Liver (tissue), 9 donors: ENCODE data around the gene IRX6. TPM values are rescaled to one million over a fixed set of nuclear protein-coding genes. Genes with fewer than 3 reads are reported as not detected.

Source experiments
- DNase-seq: peaks from one replicate; pipeline ENCODE4 v3.0.0-alpha.2; 2017; ENCODE audit warnings: low spot score
- H3K27ac ChIP-seq, 2 donors: one replicate each; pipeline ENCODE4 v1.7.0; 2013; ENCODE audit warnings: inconsistent platforms in 2 of 2, low read length in 2 of 2, control low read depth in 1 of 2, low read depth in 1 of 2, mild to moderate bottlenecking in 1 of 2
- H3K27me3 ChIP-seq, 4 donors: one replicate each; pipeline versions ENCODE4 v1.6.1 to v1.7.0; 2013; ENCODE audit warnings: low read length in 3 of 4, inconsistent platforms in 1 of 4, mild to moderate bottlenecking in 1 of 4, moderate library complexity in 1 of 4; ENCODE audit not compliant: control insufficient read depth in 4 of 4, insufficient read depth in 4 of 4
- H3K36me3 ChIP-seq, 4 donors: one replicate each; pipeline versions ENCODE4 v1.6.1 to v1.7.0; 2013; ENCODE audit warnings: low read length in 3 of 4, mild to moderate bottlenecking in 3 of 4, low read depth in 1 of 4, moderate library complexity in 1 of 4; ENCODE audit not compliant: control insufficient read depth in 4 of 4, insufficient read depth in 3 of 4
- H3K4me1 ChIP-seq, 4 donors: one replicate each; pipeline versions ENCODE4 v1.6.1 to v1.7.0; 2013; ENCODE audit warnings: low read length in 3 of 4, mild to moderate bottlenecking in 3 of 4, moderate library complexity in 1 of 4; ENCODE audit not compliant: control insufficient read depth in 4 of 4, insufficient read depth in 4 of 4
- H3K4me3 ChIP-seq, 3 donors: one replicate each; pipeline versions ENCODE4 v1.6.1 to v1.7.0; 2013; ENCODE audit warnings: low read length in 3 of 3, control low read depth in 1 of 3, low read depth in 1 of 3, mild to moderate bottlenecking in 1 of 3
- H3K9ac ChIP-seq, 2 donors: one replicate each; pipeline ENCODE4 v1.7.0; 2013; ENCODE audit warnings: low read length in 2 of 2, mild to moderate bottlenecking in 2 of 2, moderate library complexity in 2 of 2, control low read depth in 1 of 2, low read depth in 1 of 2
- H3K9me3 ChIP-seq, 4 donors: one replicate each; pipeline versions ENCODE4 v1.6.1 to v1.7.0; 2013; ENCODE audit warnings: low read length in 3 of 4; ENCODE audit not compliant: control insufficient read depth in 4 of 4
- FOXA1 ChIP-seq: IDR thresholded peaks from 2 replicates; pipeline ENCODE4 v1.6.1; 2016; ENCODE audit warnings: antibody characterized with exemption
- FOXA2 ChIP-seq: IDR thresholded peaks from 2 replicates; pipeline ENCODE4 v1.6.1; 2016; ENCODE audit warnings: antibody characterized with exemption
- GABPA ChIP-seq, 2 donors: IDR thresholded peaks in 1 of 2; conservative IDR thresholded peaks in 1 of 2; 2 replicates each; pipeline ENCODE4 v1.6.1; 2016; ENCODE audit warnings: antibody characterized with exemption in 2 of 2, mild to moderate bottlenecking in 1 of 2, moderate library complexity in 1 of 2
- HNF4A ChIP-seq, 2 donors: conservative IDR thresholded peaks; 2 replicates each; pipeline ENCODE4 v1.6.1; 2016; ENCODE audit warnings: antibody characterized with exemption in 2 of 2, mild to moderate bottlenecking in 2 of 2
- HNF4G ChIP-seq: IDR thresholded peaks from 2 replicates; pipeline ENCODE4 v1.6.1; 2016; ENCODE audit warnings: antibody characterized with exemption
- JUND ChIP-seq, 2 donors: IDR thresholded peaks; 2 replicates each; pipeline ENCODE4 v1.6.1; 2016; ENCODE audit warnings: antibody characterized with exemption in 2 of 2
- NR2F2 ChIP-seq: IDR thresholded peaks from 2 replicates; pipeline ENCODE4 v1.6.1; 2016; ENCODE audit warnings: antibody characterized with exemption
- RAD21 ChIP-seq, 2 donors: IDR thresholded peaks; 2 replicates each; pipeline ENCODE4 v1.6.1; 2016; ENCODE audit warnings: antibody characterized with exemption in 2 of 2, mild to moderate bottlenecking in 2 of 2
- RXRA ChIP-seq, 2 donors: IDR thresholded peaks; 2 replicates each; pipeline ENCODE4 v1.6.1; 2017 to 2018; ENCODE audit warnings: antibody characterized with exemption in 2 of 2, mild to moderate bottlenecking in 1 of 2
- SP1 ChIP-seq: IDR thresholded peaks from 2 replicates; pipeline ENCODE4 v1.6.1; 2018; ENCODE audit warnings: antibody characterized with exemption, mild to moderate bottlenecking
- TAF1 ChIP-seq: conservative IDR thresholded peaks from 2 replicates; pipeline ENCODE4 v1.6.1; 2016; ENCODE audit warnings: antibody characterized with exemption, mild to moderate bottlenecking
- YY1 ChIP-seq: IDR thresholded peaks from 2 replicates; pipeline ENCODE4 v1.6.1; 2016; ENCODE audit warnings: antibody characterized with exemption, mild to moderate bottlenecking
- WGBS: extraction: QIAGEN DNeasy Blood & Tissue Kit; methylation state at CpG from one replicate; pipeline ENCODE4 v1.1.7; 2013; 5-methylcytosine and 5-hydroxymethylcytosine counted together
- polyA plus RNA-seq, 2 donors: library from polyadenylated mRNA; stranded (reverse) in 1 of 2; unstranded in 1 of 2; fragments of 200-250 nt in 1 of 2; fragments of >200 nt in 1 of 2; fragmentation: Nextera tagmentation in 1 of 2; extraction: Ambion mirVana in 1 of 2; gene quantifications; one replicate each; pipeline versions ENCODE4 v1.2.1 to v1.2.3, GENCODE V29; 2013 to 2015
- total RNA-seq, 2 donors: library from RNA; depleted of rRNA; stranded (reverse); fragments of >200 nt; gene quantifications; one replicate each; pipeline ENCODE4 v1.2.3, GENCODE V29; 2014
- TF ChIP-seq, protein P1 (sequence below): IDR thresholded peaks from 2 replicates; pipeline ENCODE4 v1.6.1; 2016; ENCODE audit warnings: antibody characterized with exemption
- TF ChIP-seq, protein P2 (sequence below): IDR thresholded peaks from 2 replicates; pipeline ENCODE4 v1.6.1; 2016; ENCODE audit warnings: antibody characterized with exemption, mild to moderate bottlenecking
- TF ChIP-seq, protein P3 (sequence below): IDR thresholded peaks from 2 replicates; pipeline ENCODE4 v1.6.1; 2016; ENCODE audit warnings: antibody characterized with exemption
- TF ChIP-seq, protein P4 (sequence below): IDR thresholded peaks from 2 replicates; pipeline ENCODE4 v1.6.1; 2016; ENCODE audit warnings: antibody characterized with exemption
- TF ChIP-seq, protein P5 (sequence below): fragments of 150-350 bp; IDR thresholded peaks from 2 replicates; pipeline ENCODE4 v1.5.1; 2017; ENCODE audit warnings: improper control_type of control experiment, low read depth, low read length; ENCODE audit not compliant: missing input control
- donor health status: healthy.
- donor health status: healthy.
- donor health status: healthy.
- donor health status: healthy.
- donor health status: healthy.

Gene IRX6
- total and polyA plus RNA-seq, 4 donors: not detected

DNA sequence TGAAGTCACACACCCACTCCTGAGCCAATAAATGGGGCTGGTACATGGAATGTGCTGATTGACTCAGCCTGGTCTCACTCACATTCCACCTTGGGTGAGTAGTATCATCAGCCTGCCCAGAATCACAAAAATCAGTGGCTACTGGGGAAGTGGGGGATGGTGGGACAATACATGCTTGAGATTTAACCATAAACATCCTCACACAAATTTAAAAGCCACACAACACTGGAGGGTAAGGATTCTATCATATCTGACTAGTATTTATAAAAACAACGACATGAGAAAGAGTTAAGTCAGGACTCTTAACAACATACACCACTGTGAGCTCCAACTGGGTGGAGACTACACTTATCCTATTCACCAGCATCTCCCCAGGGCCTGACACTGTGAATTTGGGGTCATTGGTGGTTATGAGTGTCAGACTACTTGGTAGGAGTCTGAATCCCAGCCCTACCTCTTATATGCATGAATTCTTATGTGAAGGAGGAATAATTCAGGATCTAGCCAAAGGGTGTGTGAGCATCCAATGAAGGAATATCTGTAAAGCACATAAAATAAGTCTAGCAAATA is 26.0 kb upstream of the IRX6 start:
- Histone ChIP-seq H3K4me1 (no peaks in the 10 kb centered on the region), H3K27me3 (peaks cover 0 to 12% (median 0%) of the 10 kb centered on the region in 4 donors), H3K9ac (no peak overlapping the region), H3K4me3 (no peak overlapping the region), H3K36me3 (no peaks in the 10 kb centered on the region), H3K27ac (no peak overlapping the region), H3K9me3 (no peaks in the 10 kb centered on the region)
- no peak for TF ChIP-seq YY1
- no peak for TF ChIP-seq RXRA (IDR thresholded peaks at IDR 0.05)
- TF ChIP-seq FOXA2: no peak
- TF ChIP-seq, protein P1, sequence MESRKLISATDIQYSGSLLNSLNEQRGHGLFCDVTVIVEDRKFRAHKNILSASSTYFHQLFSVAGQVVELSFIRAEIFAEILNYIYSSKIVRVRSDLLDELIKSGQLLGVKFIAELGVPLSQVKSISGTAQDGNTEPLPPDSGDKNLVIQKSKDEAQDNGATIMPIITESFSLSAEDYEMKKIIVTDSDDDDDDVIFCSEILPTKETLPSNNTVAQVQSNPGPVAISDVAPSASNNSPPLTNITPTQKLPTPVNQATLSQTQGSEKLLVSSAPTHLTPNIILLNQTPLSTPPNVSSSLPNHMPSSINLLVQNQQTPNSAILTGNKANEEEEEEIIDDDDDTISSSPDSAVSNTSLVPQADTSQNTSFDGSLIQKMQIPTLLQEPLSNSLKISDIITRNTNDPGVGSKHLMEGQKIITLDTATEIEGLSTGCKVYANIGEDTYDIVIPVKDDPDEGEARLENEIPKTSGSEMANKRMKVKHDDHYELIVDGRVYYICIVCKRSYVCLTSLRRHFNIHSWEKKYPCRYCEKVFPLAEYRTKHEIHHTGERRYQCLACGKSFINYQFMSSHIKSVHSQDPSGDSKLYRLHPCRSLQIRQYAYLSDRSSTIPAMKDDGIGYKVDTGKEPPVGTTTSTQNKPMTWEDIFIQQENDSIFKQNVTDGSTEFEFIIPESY: no peak
- TF ChIP-seq RAD21 (IDR thresholded peaks at IDR 0.05): no peak
- TF ChIP-seq GABPA (IDR thresholded peaks at IDR 0.05 in 1 of 2, conservative IDR thresholded peaks at IDR 0.05 in 1 of 2): no peak
- no peak for TF ChIP-seq FOXA1
- TF ChIP-seq HNF4G: no peak
- WGBS: 79% methylated on average over 1 of the region's 1 CpG
- DNase-seq: no peak

DNA sequence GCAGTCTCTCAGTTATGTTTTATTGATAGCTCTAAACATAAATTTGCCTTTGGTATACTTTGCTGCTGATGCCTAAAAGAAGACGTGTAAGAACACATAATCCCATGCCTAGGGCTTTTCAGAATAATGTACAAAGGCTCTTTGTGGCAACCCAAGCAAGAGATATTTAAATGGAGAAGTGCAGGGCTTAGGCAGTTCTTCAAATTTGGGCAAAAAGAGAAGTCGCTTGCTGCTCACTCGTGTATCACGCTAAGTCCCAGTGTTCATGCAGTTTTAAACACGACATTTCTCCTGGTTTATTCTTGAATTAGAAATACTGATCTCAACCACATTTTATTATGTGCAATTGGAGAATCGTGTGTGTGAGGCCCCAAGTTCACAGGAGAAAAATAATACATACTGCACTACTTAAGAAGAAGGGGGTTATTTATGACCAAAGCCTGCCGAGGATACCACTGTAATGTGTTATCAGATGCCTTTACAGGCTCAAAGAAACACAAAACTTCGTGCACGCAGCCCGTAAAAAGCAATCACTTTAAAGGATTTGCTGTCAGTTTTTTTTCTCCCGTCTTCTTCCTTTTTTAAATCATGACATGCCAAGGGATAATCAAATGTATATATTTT is 22.5 kb upstream of the IRX6 start:
- DNase-seq: no peak
- Histone ChIP-seq H3K27me3 (peaks cover 0 to 15% (median 0%) of the 10 kb centered on the region in 4 donors), H3K9me3 (no peaks in the 10 kb centered on the region), H3K9ac (no peak overlapping the region), H3K4me1 (no peaks in the 10 kb centered on the region), H3K4me3 (no peak overlapping the region), H3K27ac (no peak overlapping the region), H3K36me3 (no peaks in the 10 kb centered on the region)
- TF ChIP-seq GABPA (IDR thresholded peaks at IDR 0.05 in 1 of 2, conservative IDR thresholded peaks at IDR 0.05 in 1 of 2): no peak
- WGBS: 71% methylated on average over 11 of the region's 11 CpGs

DNA sequence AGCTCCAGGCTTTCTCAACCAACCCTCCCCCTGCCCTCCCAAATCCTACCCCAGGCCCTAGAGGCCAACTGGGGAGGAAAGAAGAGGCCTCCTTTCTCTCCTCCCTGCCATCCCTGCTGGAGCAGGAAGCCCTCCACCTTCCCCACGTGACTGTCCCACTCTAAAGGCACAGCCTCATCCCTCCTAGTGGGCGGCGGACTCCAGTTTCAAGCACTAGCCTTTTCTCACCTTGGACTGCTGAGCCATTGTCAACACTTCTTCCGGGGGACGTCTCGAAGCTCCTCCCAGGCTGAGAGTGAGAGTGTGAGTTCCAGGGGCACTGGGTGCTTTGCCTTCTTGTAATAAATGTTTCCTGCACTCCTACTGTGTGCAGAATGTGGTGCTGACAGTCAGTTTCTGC is 21.4 kb upstream of the IRX6 start:
- peaks cover 0 to 15% (median 0%) of the 10 kb centered on the region in 4 donors for H3K27me3 ChIP-seq
- H3K4me1 ChIP-seq: no peaks in the 10 kb centered on the region
- 41% methylated on average over 6 of the region's 6 CpGs for WGBS
- H3K9me3 ChIP-seq: no peaks in the 10 kb centered on the region
- H3K9ac ChIP-seq: no peak overlapping the region
- H3K27ac ChIP-seq: no peak overlapping the region
- no peak for DNase-seq
- no peaks in the 10 kb centered on the region for H3K36me3 ChIP-seq
- no peak overlapping the region for H3K4me3 ChIP-seq
- TF ChIP-seq SP1 (no peak), YY1 (no peak), RAD21 (IDR thresholded peaks at IDR 0.05) (no peak), JUND (IDR thresholded peaks at IDR 0.05) (no peak), HNF4A (conservative IDR thresholded peaks at IDR 0.05) (no peak), FOXA2 (no peak), NR2F2 (no peak), HNF4G (no peak), TAF1 (no peak), FOXA1 (no peak)
- TF ChIP-seq, protein P2, sequence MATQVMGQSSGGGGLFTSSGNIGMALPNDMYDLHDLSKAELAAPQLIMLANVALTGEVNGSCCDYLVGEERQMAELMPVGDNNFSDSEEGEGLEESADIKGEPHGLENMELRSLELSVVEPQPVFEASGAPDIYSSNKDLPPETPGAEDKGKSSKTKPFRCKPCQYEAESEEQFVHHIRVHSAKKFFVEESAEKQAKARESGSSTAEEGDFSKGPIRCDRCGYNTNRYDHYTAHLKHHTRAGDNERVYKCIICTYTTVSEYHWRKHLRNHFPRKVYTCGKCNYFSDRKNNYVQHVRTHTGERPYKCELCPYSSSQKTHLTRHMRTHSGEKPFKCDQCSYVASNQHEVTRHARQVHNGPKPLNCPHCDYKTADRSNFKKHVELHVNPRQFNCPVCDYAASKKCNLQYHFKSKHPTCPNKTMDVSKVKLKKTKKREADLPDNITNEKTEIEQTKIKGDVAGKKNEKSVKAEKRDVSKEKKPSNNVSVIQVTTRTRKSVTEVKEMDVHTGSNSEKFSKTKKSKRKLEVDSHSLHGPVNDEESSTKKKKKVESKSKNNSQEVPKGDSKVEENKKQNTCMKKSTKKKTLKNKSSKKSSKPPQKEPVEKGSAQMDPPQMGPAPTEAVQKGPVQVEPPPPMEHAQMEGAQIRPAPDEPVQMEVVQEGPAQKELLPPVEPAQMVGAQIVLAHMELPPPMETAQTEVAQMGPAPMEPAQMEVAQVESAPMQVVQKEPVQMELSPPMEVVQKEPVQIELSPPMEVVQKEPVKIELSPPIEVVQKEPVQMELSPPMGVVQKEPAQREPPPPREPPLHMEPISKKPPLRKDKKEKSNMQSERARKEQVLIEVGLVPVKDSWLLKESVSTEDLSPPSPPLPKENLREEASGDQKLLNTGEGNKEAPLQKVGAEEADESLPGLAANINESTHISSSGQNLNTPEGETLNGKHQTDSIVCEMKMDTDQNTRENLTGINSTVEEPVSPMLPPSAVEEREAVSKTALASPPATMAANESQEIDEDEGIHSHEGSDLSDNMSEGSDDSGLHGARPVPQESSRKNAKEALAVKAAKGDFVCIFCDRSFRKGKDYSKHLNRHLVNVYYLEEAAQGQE: no peak
- TF ChIP-seq, protein P3, sequence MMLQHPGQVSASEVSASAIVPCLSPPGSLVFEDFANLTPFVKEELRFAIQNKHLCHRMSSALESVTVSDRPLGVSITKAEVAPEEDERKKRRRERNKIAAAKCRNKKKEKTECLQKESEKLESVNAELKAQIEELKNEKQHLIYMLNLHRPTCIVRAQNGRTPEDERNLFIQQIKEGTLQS: no peak
- TF ChIP-seq, protein P4, sequence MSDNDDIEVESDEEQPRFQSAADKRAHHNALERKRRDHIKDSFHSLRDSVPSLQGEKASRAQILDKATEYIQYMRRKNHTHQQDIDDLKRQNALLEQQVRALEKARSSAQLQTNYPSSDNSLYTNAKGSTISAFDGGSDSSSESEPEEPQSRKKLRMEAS: no peak
- TF ChIP-seq, protein P5, sequence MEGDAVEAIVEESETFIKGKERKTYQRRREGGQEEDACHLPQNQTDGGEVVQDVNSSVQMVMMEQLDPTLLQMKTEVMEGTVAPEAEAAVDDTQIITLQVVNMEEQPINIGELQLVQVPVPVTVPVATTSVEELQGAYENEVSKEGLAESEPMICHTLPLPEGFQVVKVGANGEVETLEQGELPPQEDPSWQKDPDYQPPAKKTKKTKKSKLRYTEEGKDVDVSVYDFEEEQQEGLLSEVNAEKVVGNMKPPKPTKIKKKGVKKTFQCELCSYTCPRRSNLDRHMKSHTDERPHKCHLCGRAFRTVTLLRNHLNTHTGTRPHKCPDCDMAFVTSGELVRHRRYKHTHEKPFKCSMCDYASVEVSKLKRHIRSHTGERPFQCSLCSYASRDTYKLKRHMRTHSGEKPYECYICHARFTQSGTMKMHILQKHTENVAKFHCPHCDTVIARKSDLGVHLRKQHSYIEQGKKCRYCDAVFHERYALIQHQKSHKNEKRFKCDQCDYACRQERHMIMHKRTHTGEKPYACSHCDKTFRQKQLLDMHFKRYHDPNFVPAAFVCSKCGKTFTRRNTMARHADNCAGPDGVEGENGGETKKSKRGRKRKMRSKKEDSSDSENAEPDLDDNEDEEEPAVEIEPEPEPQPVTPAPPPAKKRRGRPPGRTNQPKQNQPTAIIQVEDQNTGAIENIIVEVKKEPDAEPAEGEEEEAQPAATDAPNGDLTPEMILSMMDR: no peak
- TF ChIP-seq, protein P1: no peak
